HG02798 (cell line): ENCODE measurements around the gene CA12.
"Not testable (repeated sequence)": the region's sequence is repeated elsewhere in the genome, so short reads cannot be mapped to it uniquely, and the experiment has no call there.

Experiments used
- ATAC-seq: cut with Tn5 transposase; IDR thresholded peaks from one replicate; pipeline ENCODE4 v1.9.1; 2021; ENCODE audit warnings: mild to moderate bottlenecking; ENCODE audit not compliant: unreplicated experiment, poor library complexity

Gene CA12

GRCh38 chr15:63362196-63362595, 19.4 kb downstream of the CA12 start:
- no peak for ATAC-seq

GRCh38 chr15:63360170-63360569, 21.5 kb downstream of the CA12 start:
- no peak for ATAC-seq

- ATAC-seq, result no peak
These were observed 23.2 kb downstream of the CA12 start for GRCh38 chr15:63358241-63359029.

- ATAC-seq, result no peak
These were observed 23.9 kb downstream of the CA12 start for GRCh38 chr15:63357731-63358130.

GRCh38 chr15:63357061-63357460, 24.6 kb downstream of the CA12 start:
- ATAC-seq, result no peak

GRCh38 chr15:63354821-63355650, 26.6 kb downstream of the CA12 start:
- ATAC-seq, result no peak

- ATAC-seq, result no peak
These were observed 27.8 kb downstream of the CA12 start for GRCh38 chr15:63353887-63354286.

- no peak for ATAC-seq
These were observed 28.4 kb downstream of the CA12 start for GRCh38 chr15:63353261-63353660.

GRCh38 chr15:63352808-63353207, 28.8 kb downstream of the CA12 start:
- no peak for ATAC-seq

- ATAC-seq, result no peak
These were observed 30.5 kb downstream of the CA12 start for GRCh38 chr15:63351170-63351569.

- no peak for ATAC-seq
These were observed 31.4 kb downstream of the CA12 start for GRCh38 chr15:63350178-63350621.

- no peak for ATAC-seq
These were observed 32.0 kb downstream of the CA12 start for GRCh38 chr15:63349621-63350020.

- ATAC-seq, result no peak
These were observed 32.5 kb downstream of the CA12 start for GRCh38 chr15:63349156-63349555.

- no peak for ATAC-seq
These were observed 33.3 kb downstream of the CA12 start for GRCh38 chr15:63348392-63348791.

GRCh38 chr15:63347074-63347857, 34.4 kb downstream of the CA12 start:
- no peak for ATAC-seq

GRCh38 chr15:63345391-63345752, 36.3 kb downstream of the CA12 start:
- ATAC-seq, result no peak

- ATAC-seq, result no peak
These were observed 36.8 kb downstream of the CA12 start for GRCh38 chr15:63344731-63345390.

- ATAC-seq, result not testable (repeated sequence)
These were observed 38.6 kb downstream of the CA12 start for GRCh38 chr15:63342996-63343562.

GRCh38 chr15:63341898-63342297, 39.7 kb downstream of the CA12 start:
- no peak for ATAC-seq

- no peak for ATAC-seq
These were observed 40.8 kb downstream of the CA12 start for GRCh38 chr15:63340878-63341277.
